OCI-LY3 (cell line): ENCODE data around the gene KRTAP10-2.
"Not testable (repeated sequence)": the region's sequence is repeated elsewhere in the genome, so short reads cannot be mapped to it uniquely, and the experiment has no call there.

Source experiments
- H2AFZ ChIP-seq: fragments of 200-600, 300-600 bp; shearing (Covaris generic); 2 replicates; pipeline ENCODE4 v1.6.0; 2014; ENCODE audit warnings: antibody characterized with exemption, low read depth, low read length
- H3K27ac ChIP-seq: fragments of 200-600, 300-600 bp; sonication (generic); 2 replicates; pipeline ENCODE4 v1.5.1; 2014; ENCODE audit warnings: mild to moderate bottlenecking, low read length, moderate library complexity, mixed read lengths
- H3K27me3 ChIP-seq: fragments of 200-600, 300-600 bp; sonication (generic); 2 replicates; pipeline ENCODE4 v1.6.1; 2014; ENCODE audit warnings: low read depth, low read length, mixed read lengths
- H3K36me3 ChIP-seq: fragments of 200-600, 300-600 bp; sonication (generic); replicated peaks from 2 replicates; pipeline ENCODE3; 2014; ENCODE audit warnings: low read depth, low read length, mixed read lengths
- H3K4me1 ChIP-seq: fragments of 300-600, 200-600 bp; sonication (generic); 2 replicates; pipeline ENCODE4 v1.6.1; 2014; ENCODE audit warnings: low read length, mixed read lengths
- H3K4me2 ChIP-seq: fragments of 200-600, 300-600 bp; sonication (generic); 2 replicates; pipeline ENCODE4 v1.6.1; 2014; ENCODE audit warnings: low read length, mixed read lengths
- H3K4me3 ChIP-seq: fragments of 300-600, 200-600 bp; sonication (generic); 2 replicates; pipeline ENCODE4 v1.5.1; 2014; ENCODE audit warnings: antibody characterized with exemption, mild to moderate bottlenecking, low read length, moderate library complexity
- H3K79me2 ChIP-seq: fragments of 300-600, 200-600 bp; shearing (Covaris generic); 2 replicates; pipeline ENCODE4 v1.6.1; 2014; ENCODE audit warnings: mild to moderate bottlenecking, low read length, mixed read lengths
- H3K9ac ChIP-seq: fragments of 300-600, 200-600 bp; shearing (Covaris generic); 2 replicates; pipeline ENCODE4 v1.6.0; 2014; ENCODE audit warnings: mild to moderate bottlenecking, low read length, moderate library complexity
- H3K9me3 ChIP-seq: fragments of 200-600, 300-600 bp; shearing (Covaris generic); 2 replicates; pipeline ENCODE4 v1.6.1; 2014; ENCODE audit warnings: low read length, mixed read lengths; ENCODE audit not compliant: insufficient read depth
- H4K20me1 ChIP-seq: fragments of 200-600, 300-600 bp; sonication (generic); 2 replicates; pipeline ENCODE4 v1.6.1; 2016; ENCODE audit warnings: low read length, mixed read lengths; ENCODE audit not compliant: insufficient read depth
- CTCF ChIP-seq: fragments of 200-600, 300-600 bp; sonication (generic); IDR thresholded peaks from 2 replicates; pipeline ENCODE4 v1.5.1; 2014; ENCODE audit warnings: antibody characterized with exemption, low read length, low read depth
- EZH2phosphoT487 ChIP-seq: fragments of 200-600 bp; shearing (Covaris generic); IDR thresholded peaks from 2 replicates; pipeline ENCODE4 v1.6.1; 2018; ENCODE audit warnings: antibody characterized with exemption, mixed run types, low read depth

The KRTAP10-2 gene

DNA sequence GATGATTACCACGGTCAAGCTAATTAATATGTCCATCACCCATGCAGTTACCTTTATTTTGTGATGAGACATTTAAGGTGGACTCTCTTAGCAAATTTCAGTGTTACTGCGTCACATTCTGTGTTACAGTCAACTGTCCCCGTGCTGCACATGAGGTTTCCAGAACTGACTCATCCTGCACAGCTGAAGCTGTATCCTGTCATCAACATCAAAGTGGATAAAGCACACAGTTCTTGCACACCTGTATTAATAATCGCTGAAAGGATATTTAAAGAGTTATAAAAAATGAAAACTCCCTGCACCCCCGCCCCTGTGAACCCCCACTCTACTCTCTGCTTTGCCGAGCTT, 32.5 kb upstream of the KRTAP10-2 start:
- Histone ChIP-seq H3K27me3 (peaks cover 9% of the 10 kb centered on the region; the same call in 1 of the 2 replicates), H3K4me2 (peak overlapping the region; percentile 60), H4K20me1 (no peaks in the 10 kb centered on the region), H3K4me1 (peaks cover 10% of the 10 kb centered on the region), H3K9me3 (no peaks in the 10 kb centered on the region), H2AFZ (no peak overlapping the region), H3K79me2 (no peaks in the 10 kb centered on the region), H3K36me3 (no peaks in the 10 kb centered on the region), H3K27ac (no peak overlapping the region), H3K9ac (no peak overlapping the region), H3K4me3 (0 out of 2 replicates have a peak overlapping the region, but pooled peaks have one; percentile 10)
- TF ChIP-seq CTCF (no peak), EZH2phosphoT487 (no peak)

DNA sequence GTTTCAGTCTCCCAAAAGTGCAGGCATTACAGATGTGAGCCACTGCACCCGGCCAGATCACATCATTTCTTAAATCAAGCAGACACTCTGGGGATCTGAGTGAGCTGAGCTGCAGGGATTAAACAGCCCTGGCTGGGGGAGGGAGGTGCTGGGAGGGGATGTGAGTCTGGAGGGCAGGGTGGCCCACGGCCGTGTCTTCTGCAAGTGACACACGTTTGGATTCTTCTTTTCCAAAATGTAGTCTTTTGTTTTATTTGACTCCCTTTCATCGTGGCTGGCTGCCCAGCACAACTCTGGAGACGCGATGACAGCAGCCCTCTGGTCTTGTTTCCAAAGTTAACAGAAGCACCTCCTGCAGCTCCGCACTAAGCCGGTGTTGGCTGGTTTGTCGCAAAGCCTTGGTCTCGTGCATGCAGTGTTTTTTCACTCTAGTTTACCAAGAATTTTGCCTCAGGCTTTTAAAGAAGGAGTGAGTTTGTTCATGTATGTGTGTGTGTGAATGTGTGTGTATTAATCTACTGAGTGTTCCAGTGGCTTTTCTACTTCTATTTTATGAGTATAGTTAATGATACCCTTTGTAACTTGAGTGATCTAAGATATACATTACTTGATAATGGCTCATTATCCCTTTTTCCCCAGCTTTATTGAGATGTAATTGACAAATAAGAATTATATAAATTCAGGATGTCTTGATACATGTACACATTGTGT, 31.9 kb upstream of the KRTAP10-2 start:
- TF ChIP-seq CTCF = no peak
- TF ChIP-seq EZH2phosphoT487 = no peak
- Histone ChIP-seq H3K9me3 (no peaks in the 10 kb centered on the region), H3K4me1 (peaks cover 10% of the 10 kb centered on the region), H3K9ac (no peak overlapping the region), H3K79me2 (no peaks in the 10 kb centered on the region), H3K36me3 (no peaks in the 10 kb centered on the region), H3K27ac (no peak overlapping the region), H4K20me1 (no peaks in the 10 kb centered on the region), H3K27me3 (peaks cover 9% of the 10 kb centered on the region; the same call in 1 of the 2 replicates), H3K4me3 (no peak overlapping the region), H2AFZ (no peak overlapping the region), H3K4me2 (peak overlapping the region; percentile 60)

DNA sequence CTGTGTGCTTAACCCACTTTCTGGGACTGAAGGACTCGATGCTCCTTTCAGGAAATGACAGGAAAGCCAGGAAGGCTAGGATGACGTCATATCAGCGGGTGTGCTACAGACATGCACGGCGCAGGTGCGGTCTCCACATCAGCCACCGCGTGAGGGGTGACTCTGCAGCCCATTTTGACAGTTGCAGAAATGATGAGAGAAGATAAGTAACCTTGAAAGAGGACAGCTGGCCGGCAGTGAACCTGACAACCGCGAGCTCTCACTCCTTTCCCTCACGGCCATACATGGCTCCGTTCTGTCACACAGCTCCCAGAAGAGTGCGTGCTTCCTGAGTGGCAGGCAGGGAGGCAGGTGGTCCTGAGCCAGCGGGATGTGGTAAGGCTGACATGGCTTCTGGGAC, 30.8 kb upstream of the KRTAP10-2 start:
- no peaks in the 10 kb centered on the region for H3K36me3 ChIP-seq
- no peak overlapping the region for H2AFZ ChIP-seq
- no peaks in the 10 kb centered on the region for H4K20me1 ChIP-seq
- peaks cover 10% of the 10 kb centered on the region for H3K4me1 ChIP-seq
- H3K79me2 ChIP-seq = no peaks in the 10 kb centered on the region
- H3K27me3 ChIP-seq = peaks cover 9% of the 10 kb centered on the region; the same call in 1 of the 2 replicates
- H3K4me2 ChIP-seq = no peak overlapping the region
- no peak overlapping the region for H3K9ac ChIP-seq
- no peak overlapping the region for H3K27ac ChIP-seq
- TF ChIP-seq EZH2phosphoT487 (no peak), CTCF (no peak)
- H3K9me3 ChIP-seq = no peaks in the 10 kb centered on the region
- no peak overlapping the region for H3K4me3 ChIP-seq

DNA sequence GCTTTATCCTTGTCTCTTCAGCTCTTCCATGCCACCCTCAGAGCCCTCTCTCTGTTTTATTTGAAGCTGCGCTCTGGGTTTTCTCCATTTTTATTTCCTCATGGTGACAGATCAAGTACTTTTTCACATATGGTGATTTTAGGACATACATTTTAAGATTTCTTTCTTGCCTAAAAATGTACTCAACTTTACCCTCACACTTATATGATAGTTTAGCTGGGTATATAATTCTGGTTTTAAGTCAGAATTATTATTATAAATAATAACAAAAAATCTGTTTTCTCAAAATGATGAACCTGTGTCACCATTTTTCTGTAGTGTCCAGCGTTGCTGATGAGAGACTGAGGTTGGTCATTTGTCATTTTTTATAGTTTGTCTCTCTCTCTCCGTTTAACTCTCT, 29.9 kb upstream of the KRTAP10-2 start:
- no peaks in the 10 kb centered on the region for H3K36me3 ChIP-seq
- H3K9ac ChIP-seq = no peak overlapping the region
- no peaks in the 10 kb centered on the region for H4K20me1 ChIP-seq
- H3K4me1 ChIP-seq = peaks cover 10% of the 10 kb centered on the region
- H3K4me3 ChIP-seq = no peak overlapping the region
- H3K4me2 ChIP-seq = no peak overlapping the region
- no peak overlapping the region for H3K27ac ChIP-seq
- no peaks in the 10 kb centered on the region for H3K79me2 ChIP-seq
- no peak overlapping the region for H2AFZ ChIP-seq
- TF ChIP-seq EZH2phosphoT487 = no peak
- TF ChIP-seq CTCF = no peak
- H3K9me3 ChIP-seq = no peaks in the 10 kb centered on the region
- H3K27me3 ChIP-seq = peaks cover 9% of the 10 kb centered on the region; the same call in 1 of the 2 replicates

GRCh38 chr21:44580231-44580821, 29.0 kb upstream of the KRTAP10-2 start, which contains the start of gene KRTAP10-5:
Gene KRTAP10-5 (minus strand): TSS chr21:44580604. CDS start chr21:44580578, 26 bp downstream.
- H3K79me2 ChIP-seq, H4K20me1 ChIP-seq, H3K4me2 ChIP-seq, H3K9me3 ChIP-seq, H3K4me3 ChIP-seq, H2AFZ ChIP-seq, H3K27me3 ChIP-seq, H3K9ac ChIP-seq, H3K36me3 ChIP-seq, H3K27ac ChIP-seq: not testable (repeated sequence)
- peaks cover 10% of the 10 kb centered on the region for H3K4me1 ChIP-seq
